ENCODE measurements around the gene ABCG1.

The ABCG1 gene

DNA sequence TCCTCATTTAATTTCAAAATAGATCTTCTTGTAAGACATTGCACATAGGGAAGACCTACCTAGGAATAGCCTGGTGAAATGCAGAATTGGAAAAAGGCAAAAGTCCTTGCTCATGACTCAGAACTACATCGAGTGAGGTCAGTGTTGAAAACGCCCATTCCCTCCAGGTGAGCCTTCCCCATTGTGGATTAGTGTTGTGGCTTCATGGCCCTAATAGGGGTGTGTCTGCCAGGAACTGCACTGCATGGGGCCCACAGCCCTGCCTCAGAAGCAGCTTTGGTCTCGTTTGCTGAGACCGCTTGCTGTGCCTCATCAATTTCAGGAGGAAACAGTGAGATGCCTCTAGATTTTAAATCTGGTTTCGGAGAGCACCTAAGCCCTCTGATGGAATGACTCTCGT is 79.3 kb downstream of the ABCG1 start:
- peaks cover 5 to 8% of the 10 kb centered on the region in 2 donors for H3K27me3 ChIP-seq (ENCODE audit: control insufficient read depth in 1 of 2, insufficient read depth in 2 of 2, low read length in 2 of 2)
- H3K4me1 ChIP-seq (ENCODE audit: control insufficient read depth in 1 of 2, insufficient read depth in 2 of 2, low read length in 2 of 2), result no peaks in the 10 kb centered on the region
- no peak overlapping the region for H3K9ac ChIP-seq (ENCODE audit: low read depth in 1 of 2, low read length in 2 of 2)
- peaks cover 0 to 3% of the 10 kb centered on the region in 2 donors for H3K36me3 ChIP-seq (ENCODE audit: control insufficient read depth in 1 of 2, insufficient read depth in 2 of 2, low read length in 2 of 2)
- no peak overlapping the region for H3K4me3 ChIP-seq (ENCODE audit: low read depth in 1 of 2, low read length in 2 of 2)
- no peaks in the 10 kb centered on the region for H3K9me3 ChIP-seq (ENCODE audit: control insufficient read depth in 1 of 2, low read length in 2 of 2)
- no peak overlapping the region for H3K27ac ChIP-seq (ENCODE audit: low read depth, low read length)

DNA sequence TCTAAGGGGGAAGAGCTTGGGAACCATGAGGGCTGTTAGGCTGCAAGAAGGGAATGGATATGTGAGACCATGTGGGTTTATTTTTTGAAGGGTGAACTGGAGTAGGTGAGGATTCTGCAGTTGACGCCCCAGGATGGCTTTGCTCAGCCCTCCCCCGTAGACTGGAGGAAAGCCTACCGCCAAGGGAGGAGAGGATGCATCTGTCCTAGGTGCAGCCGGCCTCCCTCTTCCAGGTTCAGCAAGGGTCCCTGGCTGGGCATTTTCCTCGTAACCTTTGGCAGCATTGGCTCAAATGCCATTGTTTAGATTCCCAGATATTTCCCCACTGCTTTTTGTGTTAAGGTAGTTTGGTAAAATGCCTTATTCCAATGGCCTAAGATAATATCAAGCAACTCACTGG is 79.7 kb downstream of the ABCG1 start:
- Histone ChIP-seq H3K9me3 (ENCODE audit: control insufficient read depth in 1 of 2, low read length in 2 of 2) (no peaks in the 10 kb centered on the region), H3K36me3 (ENCODE audit: control insufficient read depth in 1 of 2, insufficient read depth in 2 of 2, low read length in 2 of 2) (no peaks in the 10 kb centered on the region), H3K4me1 (ENCODE audit: control insufficient read depth in 1 of 2, insufficient read depth in 2 of 2, low read length in 2 of 2) (no peaks in the 10 kb centered on the region), H3K9ac (ENCODE audit: low read depth in 1 of 2, low read length in 2 of 2) (no peak overlapping the region), H3K27ac (ENCODE audit: low read depth, low read length) (no peak overlapping the region), H3K27me3 (ENCODE audit: control insufficient read depth in 1 of 2, insufficient read depth in 2 of 2, low read length in 2 of 2) (peaks cover 2 to 6% of the 10 kb centered on the region in 2 donors), H3K4me3 (ENCODE audit: low read depth in 1 of 2, low read length in 2 of 2) (no peak overlapping the region)

DNA sequence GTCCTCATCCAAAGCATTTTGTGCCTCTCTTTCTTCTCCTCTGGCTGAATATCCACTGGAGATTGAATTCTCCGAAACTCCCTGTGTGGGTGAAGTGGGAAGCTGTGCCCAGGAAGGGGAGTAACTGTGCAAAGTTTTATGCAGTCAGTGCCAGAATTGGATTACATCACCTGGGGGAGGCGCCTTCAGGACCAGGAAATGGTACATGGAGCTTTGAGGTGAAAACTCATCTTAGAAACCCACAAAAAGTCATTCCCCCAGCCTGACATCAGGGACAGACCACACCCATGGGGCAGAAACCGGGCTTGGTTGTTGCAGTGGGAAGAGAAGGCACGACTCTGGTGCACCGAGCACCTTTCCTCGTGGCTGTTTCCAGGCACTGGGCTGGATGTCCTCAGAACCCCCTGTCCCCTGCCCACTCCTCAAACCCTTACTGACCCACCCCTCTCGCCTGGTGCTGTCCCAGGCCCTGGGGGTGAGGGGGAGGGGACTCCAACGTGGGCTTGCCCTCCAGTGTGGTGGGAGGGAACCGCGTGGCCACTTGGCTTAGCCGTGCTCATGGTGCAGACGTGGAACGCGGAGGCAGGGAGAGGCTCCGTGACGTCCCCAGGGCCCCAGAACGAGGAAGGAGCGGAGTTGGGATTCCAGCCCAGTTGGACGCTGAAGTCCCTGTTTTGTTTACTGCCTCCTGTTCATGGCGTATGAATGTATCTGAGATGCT is 80.5 kb downstream of the ABCG1 start:
- H3K4me1 ChIP-seq (ENCODE audit: control insufficient read depth in 1 of 2, insufficient read depth in 2 of 2, low read length in 2 of 2), result no peaks in the 10 kb centered on the region
- no peak overlapping the region for H3K9ac ChIP-seq (ENCODE audit: low read depth in 1 of 2, low read length in 2 of 2)
- H3K27me3 ChIP-seq (ENCODE audit: control insufficient read depth in 1 of 2, insufficient read depth in 2 of 2, low read length in 2 of 2), result peaks cover 0 to 4% of the 10 kb centered on the region in 2 donors
- H3K9me3 ChIP-seq (ENCODE audit: control insufficient read depth in 1 of 2, low read length in 2 of 2), result no peaks in the 10 kb centered on the region
- no peak overlapping the region for H3K27ac ChIP-seq (ENCODE audit: low read depth, low read length)
- H3K4me3 ChIP-seq (ENCODE audit: low read depth in 1 of 2, low read length in 2 of 2), result no peak overlapping the region
- no peaks in the 10 kb centered on the region for H3K36me3 ChIP-seq (ENCODE audit: control insufficient read depth in 1 of 2, insufficient read depth in 2 of 2, low read length in 2 of 2)

DNA sequence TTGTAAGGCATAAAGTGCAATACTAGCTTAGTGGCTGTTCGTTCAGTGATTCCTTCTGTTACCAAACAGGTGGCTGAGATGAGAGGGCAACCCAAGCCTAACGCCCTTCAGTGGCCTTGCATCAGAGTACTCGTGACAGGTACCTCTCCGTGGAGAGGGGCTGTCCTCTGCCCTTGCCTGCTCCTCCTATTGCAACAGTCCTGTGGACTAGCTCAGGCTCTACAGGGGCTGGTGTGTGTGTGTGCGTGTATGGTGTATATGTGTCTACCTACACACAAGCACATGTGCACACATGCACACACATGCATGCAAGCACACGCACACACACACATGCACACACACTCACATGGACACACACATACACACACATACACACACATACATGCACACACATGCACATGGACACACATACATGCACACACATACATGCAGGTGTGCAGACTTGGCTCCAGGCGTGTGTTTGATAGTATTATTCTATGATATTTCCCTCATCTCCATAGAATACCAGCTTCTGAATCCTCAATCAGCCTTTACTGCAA is 81.2 kb downstream of the ABCG1 start:
- H3K9ac ChIP-seq (ENCODE audit: low read depth in 1 of 2, low read length in 2 of 2), result no peak overlapping the region
- H3K27ac ChIP-seq (ENCODE audit: low read depth, low read length), result no peak overlapping the region
- no peaks in the 10 kb centered on the region for H3K4me1 ChIP-seq (ENCODE audit: control insufficient read depth in 1 of 2, insufficient read depth in 2 of 2, low read length in 2 of 2)
- peaks cover 0 to 4% of the 10 kb centered on the region in 2 donors for H3K27me3 ChIP-seq (ENCODE audit: control insufficient read depth in 1 of 2, insufficient read depth in 2 of 2, low read length in 2 of 2)
- no peaks in the 10 kb centered on the region for H3K9me3 ChIP-seq (ENCODE audit: control insufficient read depth in 1 of 2, low read length in 2 of 2)
- no peaks in the 10 kb centered on the region for H3K36me3 ChIP-seq (ENCODE audit: control insufficient read depth in 1 of 2, insufficient read depth in 2 of 2, low read length in 2 of 2)
- no peak overlapping the region for H3K4me3 ChIP-seq (ENCODE audit: low read depth in 1 of 2, low read length in 2 of 2)

DNA sequence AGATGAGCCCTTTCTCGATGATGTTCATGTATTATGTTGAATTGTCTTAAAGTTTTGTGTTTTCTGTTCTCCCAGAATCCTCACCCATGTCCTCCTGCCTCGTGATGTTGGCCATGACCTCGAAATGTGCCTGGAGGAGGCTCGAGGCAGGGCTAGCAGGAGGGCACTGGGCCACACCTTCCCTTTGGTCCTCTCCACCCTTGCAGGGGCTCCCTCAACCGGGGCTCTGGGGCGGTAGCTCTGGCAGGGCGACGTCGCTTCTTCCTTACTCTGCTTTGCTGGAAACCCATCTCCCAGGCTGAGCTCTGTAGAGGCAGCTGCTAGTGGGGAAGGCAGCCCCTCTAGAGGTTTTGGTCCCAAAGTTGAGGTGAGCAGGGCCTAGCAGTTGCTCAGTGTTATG is 82.0 kb downstream of the ABCG1 start:
- Histone ChIP-seq H3K36me3 (ENCODE audit: control insufficient read depth in 1 of 2, insufficient read depth in 2 of 2, low read length in 2 of 2) (no peaks in the 10 kb centered on the region), H3K27ac (ENCODE audit: low read depth, low read length) (no peak overlapping the region)

DNA sequence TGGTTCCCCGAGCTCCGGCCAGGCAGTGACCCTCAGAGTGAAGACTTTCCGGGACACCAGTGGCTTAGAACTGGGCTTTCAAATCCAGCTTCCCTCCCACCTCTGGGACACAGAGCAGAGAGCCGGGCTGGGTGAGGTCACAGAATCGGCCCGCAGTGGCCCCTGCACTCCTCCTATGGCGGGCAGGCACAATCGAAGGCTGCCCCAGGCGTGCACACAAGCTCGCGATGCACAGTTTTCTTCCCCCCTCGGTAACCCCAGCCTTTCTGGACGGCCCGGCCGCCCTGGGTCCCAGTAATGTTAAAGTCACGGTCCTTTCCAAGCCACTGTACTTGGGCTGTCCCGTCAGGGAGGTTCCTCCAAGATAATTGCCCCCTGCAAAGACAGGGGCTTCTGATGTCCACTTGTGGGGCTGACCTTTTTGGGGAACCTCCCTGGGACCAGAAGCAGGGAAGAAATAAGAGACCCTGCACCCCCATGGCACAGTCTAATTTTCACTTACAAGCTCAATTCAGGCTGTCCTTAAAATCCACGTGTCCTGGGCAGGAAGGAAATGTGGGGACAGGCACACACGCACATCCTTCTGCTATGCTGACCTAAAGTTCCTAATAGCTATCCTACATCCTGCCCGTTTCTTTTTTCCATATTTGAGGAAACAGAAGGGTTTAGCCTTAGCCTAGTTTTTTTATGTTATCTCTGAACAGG is 82.6 kb downstream of the ABCG1 start:
- Histone ChIP-seq H3K4me3 (ENCODE audit: low read depth in 1 of 2, low read length in 2 of 2) (no peak overlapping the region), H3K27ac (ENCODE audit: low read depth, low read length) (no peak overlapping the region), H3K9me3 (ENCODE audit: control insufficient read depth in 1 of 2, low read length in 2 of 2) (no peaks in the 10 kb centered on the region), H3K4me1 (ENCODE audit: control insufficient read depth in 1 of 2, insufficient read depth in 2 of 2, low read length in 2 of 2) (no peaks in the 10 kb centered on the region), H3K9ac (ENCODE audit: low read depth in 1 of 2, low read length in 2 of 2) (no peak overlapping the region), H3K27me3 (ENCODE audit: control insufficient read depth in 1 of 2, insufficient read depth in 2 of 2, low read length in 2 of 2) (peaks cover 0 to 4% of the 10 kb centered on the region in 2 donors), H3K36me3 (ENCODE audit: control insufficient read depth in 1 of 2, insufficient read depth in 2 of 2, low read length in 2 of 2) (no peaks in the 10 kb centered on the region)

More for the DNA sequence above, 82.0 kb downstream of the ABCG1 start:
- H3K9me3 ChIP-seq (ENCODE audit: control insufficient read depth in 1 of 2, low read length in 2 of 2), result no peaks in the 10 kb centered on the region
- H3K9ac ChIP-seq (ENCODE audit: low read depth in 1 of 2, low read length in 2 of 2), result no peak overlapping the region
- H3K27me3 ChIP-seq (ENCODE audit: control insufficient read depth in 1 of 2, insufficient read depth in 2 of 2, low read length in 2 of 2), result peaks cover 0 to 4% of the 10 kb centered on the region in 2 donors
- H3K4me1 ChIP-seq (ENCODE audit: control insufficient read depth in 1 of 2, insufficient read depth in 2 of 2, low read length in 2 of 2), result no peaks in the 10 kb centered on the region
- H3K4me3 ChIP-seq (ENCODE audit: low read depth in 1 of 2, low read length in 2 of 2), result no peak overlapping the region

DNA sequence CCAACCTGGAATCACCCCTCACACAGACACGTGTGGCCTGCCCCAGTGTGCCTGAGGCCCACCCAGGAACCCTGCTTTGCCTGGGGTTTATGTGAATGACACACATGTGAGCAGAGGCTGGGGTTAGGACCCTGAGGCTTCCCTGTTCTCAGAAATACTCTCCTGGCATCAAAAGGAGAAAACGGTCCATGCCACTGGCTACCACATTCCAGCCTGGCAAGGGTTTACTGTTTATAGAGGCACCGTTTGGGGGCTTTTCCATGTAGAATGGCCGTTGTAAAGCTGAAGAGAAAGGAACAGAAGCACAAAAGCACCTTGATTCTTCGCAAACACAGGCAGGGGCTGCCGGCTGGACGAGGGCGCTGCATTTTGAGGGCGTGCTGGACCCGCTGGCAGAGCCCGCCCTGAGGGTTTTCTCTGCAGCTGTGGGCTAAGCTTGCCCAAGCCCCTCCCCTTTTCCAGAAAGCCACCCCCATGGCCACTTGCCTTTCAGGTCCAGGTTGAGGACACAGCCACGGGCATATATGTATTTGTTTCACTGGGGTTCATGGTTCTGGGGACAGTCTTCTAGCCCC is 83.2 kb downstream of the ABCG1 start:
- Histone ChIP-seq H3K4me3 (ENCODE audit: low read depth in 1 of 2, low read length in 2 of 2) (no peak overlapping the region), H3K27ac (ENCODE audit: low read depth, low read length) (no peak overlapping the region), H3K9me3 (ENCODE audit: control insufficient read depth in 1 of 2, low read length in 2 of 2) (no peaks in the 10 kb centered on the region), H3K27me3 (ENCODE audit: control insufficient read depth in 1 of 2, insufficient read depth in 2 of 2, low read length in 2 of 2) (peaks cover 0 to 7% of the 10 kb centered on the region in 2 donors), H3K4me1 (ENCODE audit: control insufficient read depth in 1 of 2, insufficient read depth in 2 of 2, low read length in 2 of 2) (peaks cover 4 to 6% of the 10 kb centered on the region in 2 donors), H3K36me3 (ENCODE audit: control insufficient read depth in 1 of 2, insufficient read depth in 2 of 2, low read length in 2 of 2) (no peaks in the 10 kb centered on the region), H3K9ac (ENCODE audit: low read depth in 1 of 2, low read length in 2 of 2) (no peak overlapping the region)

DNA sequence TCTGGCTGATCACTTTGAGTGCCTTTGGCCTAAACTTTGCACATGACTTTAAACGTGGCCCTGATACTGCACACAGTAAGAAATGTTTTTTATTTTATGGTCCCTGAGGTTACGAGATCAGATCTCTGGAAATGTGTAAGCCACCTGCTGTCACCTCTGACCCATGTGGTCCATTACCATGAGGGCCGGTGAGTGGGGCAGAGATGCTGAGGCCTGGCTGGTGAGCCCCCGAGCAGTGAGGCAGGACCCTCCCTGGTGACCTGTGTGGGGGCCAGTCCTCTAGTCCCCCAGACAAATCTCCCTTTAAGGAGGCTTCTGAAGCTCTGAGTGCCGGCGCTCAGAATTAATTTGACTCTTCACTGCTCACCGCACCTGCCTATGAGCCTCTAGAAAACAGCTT is 83.9 kb downstream of the ABCG1 start:
- no peak overlapping the region for H3K27ac ChIP-seq (ENCODE audit: low read depth, low read length)
- H3K9ac ChIP-seq (ENCODE audit: low read depth in 1 of 2, low read length in 2 of 2), result no peak overlapping the region
- H3K27me3 ChIP-seq (ENCODE audit: control insufficient read depth in 1 of 2, insufficient read depth in 2 of 2, low read length in 2 of 2), result peaks cover 0 to 9% of the 10 kb centered on the region in 2 donors
- no peak overlapping the region for H3K4me3 ChIP-seq (ENCODE audit: low read depth in 1 of 2, low read length in 2 of 2)
- peaks cover 6 to 11% of the 10 kb centered on the region in 2 donors for H3K4me1 ChIP-seq (ENCODE audit: control insufficient read depth in 1 of 2, insufficient read depth in 2 of 2, low read length in 2 of 2)
- no peaks in the 10 kb centered on the region for H3K36me3 ChIP-seq (ENCODE audit: control insufficient read depth in 1 of 2, insufficient read depth in 2 of 2, low read length in 2 of 2)
- H3K9me3 ChIP-seq (ENCODE audit: control insufficient read depth in 1 of 2, low read length in 2 of 2), result no peaks in the 10 kb centered on the region

DNA sequence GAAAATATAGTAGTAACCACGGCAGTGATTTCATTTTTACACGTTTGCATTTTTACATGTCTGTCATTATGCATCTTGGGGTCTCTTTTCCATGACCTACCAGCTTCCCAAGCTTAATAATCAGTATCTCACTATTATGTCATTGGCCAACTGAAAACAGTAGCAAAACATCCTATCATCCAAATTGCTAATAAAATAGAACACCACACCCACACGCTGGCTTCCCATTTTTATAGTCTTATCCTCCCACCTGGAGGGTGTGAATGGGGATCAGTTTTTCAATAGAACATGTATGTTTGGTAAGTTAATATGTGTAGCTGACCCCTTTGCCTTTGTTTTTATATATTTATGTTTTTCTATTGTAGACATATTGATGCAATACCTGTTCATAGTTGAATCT is 84.5 kb downstream of the ABCG1 start:
- H3K27ac ChIP-seq (ENCODE audit: low read depth, low read length), result no peak overlapping the region
- H3K9ac ChIP-seq (ENCODE audit: low read depth in 1 of 2, low read length in 2 of 2), result no peak overlapping the region
- peaks cover 0 to 9% of the 10 kb centered on the region in 2 donors for H3K27me3 ChIP-seq (ENCODE audit: control insufficient read depth in 1 of 2, insufficient read depth in 2 of 2, low read length in 2 of 2)
- H3K4me3 ChIP-seq (ENCODE audit: low read depth in 1 of 2, low read length in 2 of 2), result no peak overlapping the region
- H3K4me1 ChIP-seq (ENCODE audit: control insufficient read depth in 1 of 2, insufficient read depth in 2 of 2, low read length in 2 of 2), result peaks cover 6 to 11% of the 10 kb centered on the region in 2 donors
- no peaks in the 10 kb centered on the region for H3K36me3 ChIP-seq (ENCODE audit: control insufficient read depth in 1 of 2, insufficient read depth in 2 of 2, low read length in 2 of 2)
- no peaks in the 10 kb centered on the region for H3K9me3 ChIP-seq (ENCODE audit: control insufficient read depth in 1 of 2, low read length in 2 of 2)

Measured in duodenal mucosa (tissue), 2 donors.